HT1080 (cell line): ENCODE measurements around the gene DIP2C. TPM values are rescaled to one million over a fixed set of nuclear protein-coding genes. Genes with fewer than 3 reads are reported as not detected.
"Not testable (repeated sequence)": the region's sequence is repeated elsewhere in the genome, so short reads cannot be mapped to it uniquely, and the experiment has no call there.

Experiments used
- DNase-seq: peaks from one replicate; pipeline ENCODE4 v3.0.0-alpha.2; 2015; ENCODE audit warnings: low read depth
- total RNA-seq: library from RNA; depleted of rRNA; stranded (reverse); fragments of >200 nt; shearing (Covaris generic); gene quantifications from 2 replicates; pipeline ENCODE4 v1.2.3, GENCODE V29; 2014

DIP2C gene
- total RNA-seq, 1 experiment from 2014 or later, result 3.2 TPM

DNA sequence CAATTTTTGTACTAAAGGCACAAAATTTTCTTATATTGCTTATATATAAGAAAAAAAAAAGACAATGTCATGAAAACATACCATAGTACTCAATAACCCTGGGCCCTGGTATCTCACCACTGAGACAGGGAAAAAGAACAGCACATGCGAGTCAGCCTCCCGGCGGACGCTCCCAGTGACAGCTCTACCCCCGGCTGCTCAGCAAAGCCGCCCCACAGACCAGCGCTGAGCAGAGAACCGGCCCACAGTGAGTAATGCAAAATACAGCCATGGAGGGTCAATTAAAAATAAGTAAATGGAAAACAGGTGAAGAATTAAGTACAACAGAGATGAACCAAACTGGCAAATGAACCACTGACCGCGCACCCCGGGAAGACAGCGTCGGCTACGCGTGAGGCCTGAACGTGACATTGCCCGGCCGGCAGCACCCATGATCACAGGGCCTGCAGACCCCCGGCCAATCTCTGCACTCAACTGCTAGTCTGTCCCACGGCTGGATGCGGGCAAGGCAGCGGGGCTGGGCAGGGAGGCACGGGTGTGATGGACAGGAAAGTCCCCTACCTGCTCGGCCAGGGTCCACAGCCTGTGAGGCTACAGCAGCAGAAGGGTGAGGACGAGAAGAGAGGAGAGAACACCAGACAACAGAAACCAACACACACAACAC is 378.4 kb downstream of the DIP2C start:
- no peak for DNase-seq

DNA sequence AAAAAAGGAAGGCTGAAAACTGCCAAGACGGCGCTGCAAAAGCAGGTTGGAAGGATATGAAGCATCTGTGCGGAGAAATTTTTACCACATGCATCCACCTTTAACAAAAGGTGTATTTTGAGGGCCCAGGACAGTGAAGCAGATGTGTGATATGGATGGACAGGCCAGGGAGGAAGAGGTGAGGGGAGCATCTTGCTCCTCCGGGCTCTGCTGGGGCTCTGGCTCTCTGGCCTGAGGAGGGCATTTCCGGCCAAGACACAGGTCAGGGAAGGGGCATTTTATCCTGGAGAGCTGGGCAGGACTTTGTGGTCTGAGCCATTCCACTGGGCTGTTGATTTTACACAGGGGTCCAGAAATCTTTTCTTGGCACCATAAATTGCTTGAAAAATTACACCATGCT is 379.1 kb downstream of the DIP2C start:
- DNase-seq, result no peak

DNA sequence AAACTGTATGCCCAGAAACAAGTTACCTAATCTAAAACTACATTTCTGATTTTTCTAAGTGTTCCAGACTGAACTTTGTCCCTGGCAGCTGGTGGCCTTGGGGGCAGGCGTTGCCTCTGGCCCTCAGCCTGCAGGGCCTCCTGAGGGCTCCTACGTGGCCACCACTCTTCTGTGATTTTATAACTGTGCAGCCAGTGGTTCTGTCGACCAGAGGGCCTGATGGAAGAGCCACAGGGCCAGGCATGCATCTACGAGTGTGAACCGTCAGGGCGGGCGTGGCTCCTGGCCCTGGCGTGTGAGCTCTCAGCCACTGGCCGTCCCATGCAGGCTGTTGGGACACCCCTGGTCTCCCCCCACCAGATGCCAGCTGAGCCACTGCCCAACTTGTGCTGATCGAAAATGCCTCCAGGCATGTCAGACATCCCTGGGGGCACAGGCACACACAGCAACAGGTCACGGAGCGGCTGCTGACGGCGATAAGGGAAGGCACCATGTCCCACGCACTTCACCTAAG is 380.8 kb downstream of the DIP2C start:
- no peak for DNase-seq

DNA sequence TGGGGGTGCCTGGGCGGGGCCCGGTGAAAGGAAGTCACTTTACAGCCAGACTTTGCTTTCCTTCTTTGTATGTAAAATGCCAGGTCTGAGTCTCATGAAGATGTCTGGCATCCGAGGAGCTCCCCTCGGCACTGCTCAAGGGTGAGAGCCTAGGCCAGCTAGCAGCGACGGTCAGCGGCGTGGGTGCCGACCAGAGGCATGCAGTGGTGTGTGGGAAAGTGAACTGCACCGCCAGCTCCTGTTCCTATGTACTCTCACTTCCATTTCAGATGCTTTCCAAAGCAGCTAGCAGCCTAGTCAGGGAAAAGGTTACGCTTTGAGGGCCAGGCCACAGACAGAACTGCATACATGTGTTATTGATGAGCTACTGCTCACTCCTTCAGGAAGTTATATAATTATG is 381.4 kb downstream of the DIP2C start:
- DNase-seq, result no peak

DNA sequence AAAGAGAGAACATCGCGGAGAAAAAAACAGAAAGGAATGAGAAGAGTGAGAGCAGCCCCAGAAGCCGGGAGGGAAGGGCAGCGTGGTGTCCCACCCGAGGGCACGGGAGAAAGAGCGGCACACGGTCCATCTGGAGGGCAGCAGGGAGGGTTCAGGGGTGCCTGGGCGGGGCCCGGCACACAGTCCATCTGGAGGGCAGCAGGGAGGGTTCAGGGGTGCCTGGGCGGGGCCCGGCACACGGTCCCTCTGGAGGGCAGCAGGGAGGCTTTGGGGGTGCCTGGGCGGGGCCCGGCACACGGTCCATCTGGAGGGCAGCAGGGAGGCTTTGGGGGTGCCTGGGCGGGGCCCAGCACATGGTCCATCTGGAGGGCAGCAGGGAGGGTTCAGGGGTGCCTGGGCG is 381.8 kb downstream of the DIP2C start:
- no peak for DNase-seq

DNA sequence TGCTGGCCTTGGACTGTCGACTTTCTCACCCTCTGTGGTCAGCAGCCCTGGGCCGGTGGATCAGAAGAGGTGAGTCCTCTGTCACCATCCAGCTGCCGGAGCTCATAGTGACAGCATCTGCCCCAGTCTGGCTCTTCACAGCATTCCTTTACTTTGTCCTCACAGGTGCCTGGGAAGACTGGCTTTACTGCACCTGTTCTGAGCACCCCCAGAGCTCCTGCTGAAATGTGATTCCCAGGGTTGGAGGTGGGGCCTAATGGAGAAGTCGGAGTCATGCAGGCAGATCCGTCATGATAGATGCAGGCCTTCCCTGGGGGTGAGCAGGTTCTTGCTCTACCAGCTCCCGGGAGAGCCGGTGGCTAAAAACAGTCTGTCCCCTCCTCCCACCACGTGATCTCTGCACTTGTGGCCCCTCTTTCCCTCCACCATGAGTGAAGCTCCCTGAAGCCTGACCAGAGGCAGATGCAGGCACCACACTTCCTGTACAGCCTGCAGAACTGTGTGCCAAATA is 382.7 kb downstream of the DIP2C start:
- no peak for DNase-seq

DNA sequence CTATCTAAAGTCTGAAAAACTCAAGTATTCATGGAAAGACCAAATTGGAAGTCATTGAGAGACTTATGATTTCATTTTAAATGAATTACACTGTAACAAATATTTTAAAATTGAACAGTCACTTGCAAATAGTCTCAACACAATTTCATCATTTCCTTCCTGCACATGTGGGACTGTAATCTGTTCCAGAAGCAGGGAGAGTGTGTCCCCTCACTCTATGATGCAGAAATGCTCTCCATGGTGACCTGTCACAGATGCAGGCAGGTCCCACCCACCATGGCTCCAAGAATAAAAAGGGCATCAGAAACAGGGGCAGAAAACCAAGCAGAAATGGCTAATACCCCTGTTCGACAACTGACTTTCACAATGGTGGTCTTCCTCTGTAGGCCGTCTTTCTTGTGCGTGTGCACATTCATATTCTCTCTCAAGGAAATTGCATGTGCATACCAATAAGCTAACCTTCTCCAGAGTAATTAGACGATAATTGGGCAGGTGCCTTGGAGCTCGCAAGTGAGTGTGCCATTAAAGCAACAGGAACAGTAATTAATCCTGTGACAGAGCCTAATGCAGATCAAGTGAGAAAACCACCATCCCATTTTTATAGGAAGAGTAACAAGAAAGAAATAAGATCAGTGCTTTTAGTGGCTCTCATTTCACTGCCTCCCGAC is 383.3 kb downstream of the DIP2C start:
- no peak for DNase-seq

DNA sequence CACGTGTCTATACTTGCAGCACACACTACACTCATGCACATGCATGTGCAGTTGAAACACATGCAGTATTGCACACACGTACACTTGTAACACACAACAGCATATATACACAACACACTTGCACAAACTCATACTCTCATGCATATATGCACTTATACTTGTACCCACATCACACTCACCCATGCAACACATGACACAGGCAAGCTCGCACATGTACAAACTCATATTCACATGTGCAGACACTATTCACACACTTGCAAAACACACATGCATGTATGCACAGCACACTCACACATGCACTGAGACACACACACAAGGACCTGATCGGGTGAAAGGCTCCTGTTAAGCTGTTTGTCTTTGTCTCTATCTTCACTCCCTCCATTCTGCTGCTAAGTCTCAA is 384.4 kb downstream of the DIP2C start:
- DNase-seq, result no peak

DNA sequence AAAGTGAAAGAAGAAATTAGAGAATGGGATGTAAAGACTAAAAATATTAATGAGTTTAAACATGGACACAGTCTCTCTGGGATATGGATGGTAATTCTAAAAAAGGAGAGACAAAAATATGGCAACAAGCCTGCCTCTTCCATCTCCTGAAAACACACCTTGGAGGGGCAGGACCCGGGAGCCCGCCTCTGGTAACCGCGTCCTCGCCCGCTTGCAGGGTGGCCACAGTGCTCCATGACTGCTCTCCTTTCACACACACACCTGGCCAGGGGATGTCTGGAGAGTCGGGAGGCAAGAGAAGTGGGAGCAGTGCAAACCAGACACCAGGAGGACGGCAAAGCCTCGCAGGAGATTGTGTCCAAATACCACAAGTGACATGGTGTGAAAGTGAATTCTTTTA is 387.9 kb downstream of the DIP2C start:
- no peak for DNase-seq

DNA sequence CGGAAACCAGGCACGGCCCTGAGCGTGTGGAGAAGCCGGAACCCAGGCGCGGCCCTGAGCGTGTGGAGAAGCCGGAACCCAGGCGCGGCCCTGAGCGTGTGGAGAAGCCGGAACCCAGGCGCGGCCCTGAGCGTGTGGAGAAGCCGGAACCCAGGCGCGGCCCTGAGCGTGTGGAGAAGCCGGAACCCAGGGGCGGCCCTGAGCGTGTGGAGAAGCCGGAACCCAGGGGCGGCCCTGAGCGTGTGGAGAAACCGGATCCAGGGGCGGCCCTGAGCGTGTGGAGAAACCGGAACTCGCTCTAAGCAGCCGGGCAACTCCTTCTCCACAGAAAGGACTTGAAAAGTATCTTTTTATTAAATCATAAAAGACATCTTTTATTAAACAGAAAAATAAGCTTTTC is 388.9 kb downstream of the DIP2C start:
- not testable (repeated sequence) for DNase-seq

DNA sequence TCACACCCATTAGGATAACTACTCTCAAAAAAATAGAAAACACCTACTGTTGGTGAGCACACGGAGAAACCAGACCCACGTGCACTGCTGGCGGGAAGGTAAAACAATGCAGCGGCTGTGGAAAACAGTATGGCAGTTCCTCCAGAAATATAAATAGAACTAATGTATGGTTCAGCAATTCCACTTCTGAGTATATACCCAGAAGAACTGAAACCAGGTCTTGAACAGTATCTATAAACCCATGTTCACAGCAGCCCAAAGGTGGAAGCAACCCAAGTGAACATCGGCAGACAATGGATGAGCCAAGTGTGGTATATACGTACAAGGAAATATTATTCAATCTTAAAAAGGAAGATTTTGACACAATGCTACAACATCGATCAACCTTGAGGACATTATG is 389.5 kb downstream of the DIP2C start:
- DNase-seq, result no peak

DNA sequence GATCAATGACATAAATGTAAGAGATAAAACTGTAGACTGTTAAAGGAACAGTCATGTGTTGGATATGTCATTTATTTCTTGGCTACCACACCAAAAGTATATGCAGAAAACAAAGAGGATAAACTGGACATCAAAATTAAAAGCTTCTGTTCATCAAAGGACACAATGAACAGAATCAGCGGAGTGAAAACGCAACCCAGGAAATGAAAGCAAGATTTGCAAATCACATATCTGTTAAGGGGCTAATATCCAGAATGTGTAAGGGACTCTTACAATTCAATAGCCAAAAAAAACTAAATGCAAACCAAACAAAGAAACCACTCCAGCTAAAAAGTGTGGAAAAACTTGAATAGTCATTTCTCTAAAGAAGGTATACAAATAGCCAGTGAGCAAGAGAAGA is 390.0 kb downstream of the DIP2C start:
- DNase-seq, result no peak

DNA sequence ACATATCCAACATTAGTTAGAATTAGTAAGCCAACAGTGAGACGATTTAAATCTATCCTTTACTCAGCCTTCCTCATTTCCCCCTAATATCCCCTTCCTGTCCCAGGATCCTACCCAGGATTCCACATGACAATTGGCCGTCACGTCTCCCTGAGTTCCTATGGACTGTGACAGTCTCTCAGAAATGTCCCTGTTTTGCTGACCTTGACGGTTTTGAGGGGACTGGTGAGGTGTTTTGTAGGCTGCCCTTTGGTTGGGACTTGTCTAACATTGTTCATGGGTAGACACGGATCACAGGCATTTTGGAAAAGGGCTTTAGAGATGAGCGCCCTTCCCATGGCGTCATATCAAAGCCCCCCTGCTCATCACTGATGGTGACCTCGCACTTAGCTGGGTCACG is 391.4 kb downstream of the DIP2C start:
- DNase-seq, result no peak

DNA sequence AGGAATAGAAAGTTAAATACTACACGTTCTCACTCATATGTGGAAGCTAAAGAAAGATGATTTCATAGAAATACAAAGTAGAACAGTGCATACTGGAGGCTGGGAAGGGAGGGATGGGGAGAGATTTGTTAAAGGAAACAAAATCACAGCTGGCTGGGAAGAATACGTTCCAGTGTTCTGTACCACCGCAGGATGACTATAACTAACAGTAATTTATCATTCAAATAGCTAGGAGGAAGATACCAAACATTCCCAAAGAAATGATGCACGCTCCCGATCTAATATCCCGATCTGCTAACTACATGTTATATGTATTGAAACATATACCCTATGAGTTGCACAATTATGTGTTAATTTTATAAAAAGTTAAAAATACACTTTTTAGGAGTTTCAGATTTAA is 391.9 kb downstream of the DIP2C start:
- DNase-seq, result no peak

DNA sequence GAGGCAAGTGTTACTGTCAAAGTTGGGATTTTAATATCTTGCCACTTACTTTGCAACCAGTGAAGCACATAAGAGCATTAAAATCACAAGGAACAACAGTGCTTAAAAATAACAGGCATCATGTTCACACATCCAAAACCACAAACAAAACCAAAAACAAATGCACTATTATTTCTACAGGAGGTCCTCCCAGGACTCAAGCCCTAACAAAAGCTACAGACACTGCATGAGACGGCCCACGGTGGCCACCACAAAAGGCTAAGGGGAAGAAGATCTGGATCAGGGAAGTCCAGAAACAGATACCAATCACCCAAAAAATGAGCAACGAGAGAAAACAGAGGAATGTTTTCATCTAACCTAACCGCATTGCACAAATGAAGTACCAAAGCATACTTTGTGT is 395.8 kb downstream of the DIP2C start:
- DNase-seq, result no peak

DNA sequence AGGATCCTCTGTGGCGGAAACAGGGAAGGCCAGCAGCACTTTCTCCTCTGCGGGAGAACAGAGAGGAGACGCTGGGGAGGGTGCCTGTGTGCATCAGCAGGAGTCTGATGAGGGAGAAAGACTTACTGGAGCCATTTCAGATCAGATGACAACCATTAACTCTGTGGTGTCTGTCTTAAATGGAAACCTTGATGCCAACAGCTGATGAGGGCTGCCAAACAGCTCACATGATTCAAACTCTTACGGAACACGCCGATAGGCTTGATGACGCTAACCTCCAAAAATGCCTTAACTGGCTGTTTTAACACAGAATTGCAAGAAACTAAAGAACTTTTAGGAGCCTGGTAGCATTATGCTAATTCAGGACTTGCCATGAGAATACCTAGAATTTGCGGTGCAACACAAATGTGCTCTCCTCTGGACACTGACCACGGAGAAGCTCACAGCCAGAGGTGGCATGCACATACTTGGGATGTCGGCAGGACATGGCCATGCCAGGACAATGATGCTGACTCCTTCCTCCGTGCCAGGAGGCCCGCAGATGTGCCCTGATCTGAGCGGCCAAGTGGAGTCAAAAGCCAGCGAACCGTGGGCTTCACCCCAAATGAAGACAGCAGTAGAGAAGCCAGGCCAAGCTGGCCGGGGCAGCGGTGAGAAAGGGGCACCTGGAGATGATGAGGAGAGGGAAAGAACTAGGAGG is 399.3 kb downstream of the DIP2C start:
- no peak for DNase-seq

DNA sequence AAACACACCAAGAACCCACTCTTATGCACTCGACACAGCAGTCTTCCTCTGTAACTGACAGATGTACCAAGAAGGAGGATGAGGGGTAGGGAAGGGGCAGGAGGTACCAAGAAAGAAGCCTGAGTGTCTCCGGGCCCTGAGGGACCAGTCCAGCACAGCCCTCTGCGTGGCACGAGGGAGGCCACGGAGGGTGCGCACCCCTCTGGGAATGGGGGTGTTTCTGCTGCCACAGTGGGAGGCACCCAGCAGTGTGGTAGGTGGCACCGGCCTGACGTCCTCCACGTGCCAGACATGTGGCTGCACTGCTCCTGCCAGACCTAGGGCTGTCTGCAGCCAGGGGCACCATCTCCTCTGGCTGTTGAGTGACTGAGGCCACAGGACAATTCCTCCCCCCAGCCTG is 399.9 kb downstream of the DIP2C start:
- no peak for DNase-seq

DNA sequence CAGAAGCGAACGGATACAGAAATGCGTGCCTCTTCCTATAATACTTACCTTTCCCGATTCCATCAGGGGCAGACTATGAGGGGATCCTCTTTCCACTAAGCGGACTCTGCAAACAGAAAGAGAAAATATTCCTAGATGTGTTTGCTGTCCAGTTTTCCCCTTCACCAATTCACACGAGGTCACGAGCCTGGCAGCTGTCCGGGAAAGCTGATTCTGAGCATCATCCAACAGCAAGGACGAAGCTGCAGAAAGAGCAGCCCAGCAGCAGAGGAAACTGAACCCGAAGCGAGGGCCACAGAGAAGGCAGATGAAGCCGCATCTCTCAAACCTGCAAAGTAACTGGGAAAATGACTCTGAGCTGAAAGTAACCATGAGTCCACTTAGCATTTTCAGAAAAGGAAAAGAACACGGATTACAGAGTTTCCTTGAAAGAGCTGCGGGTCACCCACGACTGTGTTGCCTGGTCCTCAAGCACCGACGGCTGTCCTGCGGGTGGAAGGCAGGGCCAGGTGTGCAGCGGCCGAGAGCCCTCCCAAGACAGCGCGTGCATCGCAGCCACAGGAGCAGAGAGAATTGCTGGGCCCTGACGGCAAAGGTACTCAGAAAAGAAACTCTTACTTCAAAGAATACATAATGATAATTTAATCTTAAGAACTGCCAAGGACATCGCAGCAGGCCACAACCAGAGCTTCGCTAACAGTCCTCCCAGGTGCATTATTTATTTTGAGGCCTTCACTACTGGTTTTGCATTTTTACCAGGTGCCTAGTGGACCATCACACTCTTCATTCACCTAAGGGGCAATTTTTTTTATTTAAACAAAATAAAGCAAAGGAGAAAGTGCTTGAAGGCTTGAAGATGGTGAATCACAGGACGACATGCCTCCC is 400.9 kb downstream of the DIP2C start:
- DNase-seq, result no peak

DNA sequence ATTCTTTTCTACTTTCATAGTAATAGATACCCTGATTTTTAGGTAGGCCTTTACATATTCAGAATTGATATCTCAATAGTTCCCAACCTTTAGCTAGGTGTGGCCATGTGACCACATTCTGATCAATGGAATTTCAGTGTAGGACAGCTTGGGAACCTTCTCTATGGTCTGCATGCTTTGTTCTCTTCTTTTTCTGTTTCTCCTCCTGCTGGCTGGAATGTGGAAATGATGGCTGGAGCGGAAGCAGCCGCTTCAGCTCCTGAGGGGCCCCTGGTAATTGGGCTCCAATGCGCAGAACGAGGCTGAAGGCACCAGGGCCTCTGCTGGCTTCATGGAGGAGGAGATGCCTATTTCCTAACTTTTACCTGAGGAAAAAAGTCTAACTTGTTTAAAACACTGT is 401.7 kb downstream of the DIP2C start:
- DNase-seq, result peak; percentile 28

DNA sequence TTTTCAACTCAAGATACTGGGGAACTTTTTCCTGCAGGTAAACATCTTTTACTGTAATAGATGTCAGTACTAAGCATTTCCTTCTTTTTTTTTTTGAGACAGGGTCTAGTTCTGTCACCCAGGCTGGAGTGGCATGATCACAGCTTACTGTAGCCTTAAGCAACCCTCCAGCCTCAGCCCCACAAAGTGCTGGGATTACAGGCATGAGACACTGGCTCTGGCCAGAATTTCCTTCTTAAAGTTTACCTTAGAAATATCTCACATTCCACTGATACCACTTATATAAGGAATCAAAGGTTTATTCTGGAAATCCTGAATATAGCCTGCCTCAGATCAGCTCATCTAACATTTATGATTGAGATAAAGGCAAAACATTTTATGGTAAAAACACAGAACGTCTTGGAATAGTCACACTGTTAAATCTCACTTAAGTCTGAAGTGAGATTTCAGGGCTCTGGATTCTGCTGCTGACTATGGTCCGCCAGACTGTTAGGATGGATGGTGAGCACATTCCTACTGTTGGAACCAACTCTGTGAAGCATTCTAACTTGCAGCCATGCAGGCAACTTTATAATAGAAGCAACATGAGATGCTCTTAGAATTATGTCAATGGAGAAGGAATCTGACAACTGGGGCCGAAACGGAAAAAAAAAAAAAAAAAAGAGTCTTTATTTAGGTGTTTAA is 402.3 kb downstream of the DIP2C start:
- no peak for DNase-seq

DNA sequence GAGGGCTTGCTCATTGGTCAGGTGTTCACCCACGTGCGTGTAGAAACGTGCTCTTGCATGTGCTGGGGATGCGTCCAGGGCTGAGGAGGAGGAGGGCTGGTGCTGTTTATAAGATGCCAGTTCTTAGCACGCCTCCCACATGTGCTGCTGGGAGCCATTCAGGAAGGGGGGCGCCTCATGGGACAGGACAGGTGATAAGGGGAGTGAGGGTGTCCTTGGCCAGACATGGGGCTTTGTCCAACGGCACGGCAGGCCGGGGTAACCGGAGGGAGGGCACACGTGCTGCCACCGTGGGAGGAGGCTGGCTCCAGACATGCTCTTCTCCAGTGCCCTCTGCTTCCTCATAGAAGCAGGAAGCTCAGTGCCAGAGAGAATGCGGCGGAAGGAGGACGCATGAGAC is 404.3 kb downstream of the DIP2C start:
- no peak for DNase-seq
